Gastrocnemius medialis (tissue), 4 donors: ENCODE measurements around the gene CLDN18. TPM values are rescaled to one million over a fixed set of nuclear protein-coding genes. Genes with fewer than 3 reads are reported as not detected.

Experiments used
- ATAC-seq, 2 donors: fragments of 150-250 bp; one replicate each; pipeline ENCODE4 v1.9.1; 2016
- DNase-seq, 2 donors: peaks; one replicate each; pipeline ENCODE4 v3.0.0-alpha.2; 2019
- H3K27ac ChIP-seq, 4 donors: fragments of 200-600 bp; sonication (generic); 1 replicate in 1 of 4; 2 replicates in 3 of 4; pipeline ENCODE4 v1.5.1; 2016 to 2018; ENCODE audit warnings: mild to moderate bottlenecking in 2 of 4, moderate library complexity in 1 of 4
- H3K27me3 ChIP-seq, 3 donors: fragments of 200-600 bp; sonication (generic) in 2 of 3; 1 replicate in 1 of 3; 2 replicates in 2 of 3; pipeline versions ENCODE4 v1.5.1 to v1.6.0; 2016 to 2019; ENCODE audit warnings: mild to moderate bottlenecking in 1 of 3, moderate library complexity in 1 of 3
- H3K36me3 ChIP-seq, 2 donors: fragments of 200-600 bp; sonication (generic) in 1 of 2; one replicate each; pipeline ENCODE4 v1.5.1; 2017 to 2018
- H3K4me1 ChIP-seq, 2 donors: fragments of 200-600 bp; sonication (generic) in 1 of 2; one replicate each; pipeline ENCODE4 v1.5.1; 2016 to 2017; ENCODE audit warnings: mild to moderate bottlenecking in 2 of 2
- H3K4me3 ChIP-seq, 4 donors: fragments of 200-600 bp; sonication (generic) in 3 of 4; 1 replicate in 1 of 4; 2 replicates in 3 of 4; pipeline ENCODE4 v1.5.1; 2016 to 2019; ENCODE audit warnings: mild to moderate bottlenecking in 2 of 4
- H3K9me3 ChIP-seq, 3 donors: fragments of 200-600 bp; sonication (generic) in 2 of 3; 1 replicate in 1 of 3; 2 replicates in 2 of 3; pipeline ENCODE4 v1.5.1; 2016 to 2019
- CTCF ChIP-seq, 5 experiments: fragments of 450-650 bp in 3 of 5; fragments of 200-600 bp in 2 of 5; sonication (generic) in 2 of 5; IDR thresholded peaks in 4 of 5; conservative IDR thresholded peaks in 1 of 5; 1 replicate in 4 of 5; 2 replicates in 1 of 5; pipeline ENCODE4 v1.5.1; 2016 to 2019; ENCODE audit warnings: antibody characterized with exemption in 5 of 5, mild to moderate bottlenecking in 3 of 5, moderate library complexity in 3 of 5
- POLR2A ChIP-seq, 2 donors: fragments of 450-650 bp; IDR thresholded peaks; one replicate each; pipeline ENCODE4 v1.6.1; 2017; ENCODE audit warnings: antibody characterized with exemption in 2 of 2, mild to moderate bottlenecking in 2 of 2, moderate library complexity in 2 of 2
- in situ Hi-C, 4 donors: fragments of 200-750 bp; cut with MboI; loops; one replicate each; pipeline versions ENCODE4 v1.15.0 to v1.8.0; 2017; ENCODE audit warnings: low sequenced_read_pairs in 4 of 4
- intact Hi-C: fragments of 100-400 bp; cut with DNase I; formaldehyde crosslinking; loops from one replicate; pipeline ENCODE4 v1.15.1; 2023; ENCODE audit warnings: low total_unique reads
- total RNA-seq, 4 donors: library from RNA; depleted of rRNA; stranded (reverse); fragments of >200 nt; gene quantifications; one replicate each; pipeline versions ENCODE4 v1.1.0 to v1.2.3, GENCODE V29; 2016

CLDN18 gene
- total RNA-seq, 4 donors from 2014 or later = not detected

- TF ChIP-seq CTCF (IDR thresholded peaks at IDR 0.05 in 4 of 5, conservative IDR thresholded peaks at IDR 0.05 in 1 of 5) (no peak), POLR2A (IDR thresholded peaks at IDR 0.05) (no peak)
Observed at GRCh38 chr3:137972396-137972795, 37.6 kb upstream of the CLDN18 start.

GRCh38 chr3:137978328-137978727 is 31.6 kb upstream of the CLDN18 start:
- ATAC-seq = no peak
- in situ Hi-C loops (no loop called here), intact Hi-C loops (no loop called here)

More at GRCh38 chr3:137972396-137972795, 37.6 kb upstream of the CLDN18 start:
- no peaks in the 10 kb centered on the region for H3K27me3 ChIP-seq
- no peak overlapping the region for H3K27ac ChIP-seq
- intact Hi-C loops (no loop called here), in situ Hi-C loops (loop anchor here in 2 of 4 donors (25.0 kb wide), 1 partner anchor 860 kb away; no protein-coding TSS in a partner anchor)
- no peaks in the 10 kb centered on the region for H3K4me1 ChIP-seq
- DNase-seq = no peak
- H3K9me3 ChIP-seq = no peaks in the 10 kb centered on the region
- H3K36me3 ChIP-seq = no peaks in the 10 kb centered on the region
- H3K4me3 ChIP-seq = no peak overlapping the region
- ATAC-seq = no peak

GRCh38 chr3:137987723-137988122 is 22.2 kb upstream of the CLDN18 start:
- intact Hi-C loops (no loop called here), in situ Hi-C loops (no loop called here)
- TF ChIP-seq POLR2A (IDR thresholded peaks at IDR 0.05) (no peak), CTCF (IDR thresholded peaks at IDR 0.05 in 4 of 5, conservative IDR thresholded peaks at IDR 0.05 in 1 of 5) (no peak)

More at GRCh38 chr3:137978328-137978727, 31.6 kb upstream of the CLDN18 start:
- TF ChIP-seq POLR2A (IDR thresholded peaks at IDR 0.05) = no peak
- no peak for TF ChIP-seq CTCF (IDR thresholded peaks at IDR 0.05 in 4 of 5, conservative IDR thresholded peaks at IDR 0.05 in 1 of 5)
- DNase-seq = no peak
- Histone ChIP-seq H3K27me3 (no peaks in the 10 kb centered on the region), H3K36me3 (no peaks in the 10 kb centered on the region), H3K9me3 (no peaks in the 10 kb centered on the region), H3K4me3 (no peak overlapping the region), H3K27ac (no peak overlapping the region), H3K4me1 (no peaks in the 10 kb centered on the region)

GRCh38 chr3:137988152-137988551 is 21.8 kb upstream of the CLDN18 start:
- DNase-seq (no peak), ATAC-seq (no peak)
- in situ Hi-C loops (no loop called here), intact Hi-C loops (no loop called here)
- Histone ChIP-seq H3K36me3 (no peaks in the 10 kb centered on the region), H3K4me3 (no peak overlapping the region), H3K9me3 (no peaks in the 10 kb centered on the region), H3K27ac (no peak overlapping the region), H3K4me1 (no peaks in the 10 kb centered on the region), H3K27me3 (no peaks in the 10 kb centered on the region)
- no peak for TF ChIP-seq POLR2A (IDR thresholded peaks at IDR 0.05)
- no peak for TF ChIP-seq CTCF (IDR thresholded peaks at IDR 0.05 in 4 of 5, conservative IDR thresholded peaks at IDR 0.05 in 1 of 5)

More at GRCh38 chr3:137987723-137988122, 22.2 kb upstream of the CLDN18 start:
- no peaks in the 10 kb centered on the region for H3K4me1 ChIP-seq
- H3K27me3 ChIP-seq = no peaks in the 10 kb centered on the region
- H3K36me3 ChIP-seq = no peaks in the 10 kb centered on the region
- no peaks in the 10 kb centered on the region for H3K9me3 ChIP-seq
- DNase-seq = no peak
- H3K4me3 ChIP-seq = no peak overlapping the region
- no peak overlapping the region for H3K27ac ChIP-seq
- no peak for ATAC-seq

GRCh38 chr3:137988982-137989381 is 21.0 kb upstream of the CLDN18 start:
- Histone ChIP-seq H3K27me3 (no peaks in the 10 kb centered on the region), H3K4me1 (no peaks in the 10 kb centered on the region), H3K9me3 (no peaks in the 10 kb centered on the region), H3K4me3 (no peak overlapping the region), H3K27ac (no peak overlapping the region), H3K36me3 (no peaks in the 10 kb centered on the region)
- in situ Hi-C loops (no loop called here), intact Hi-C loops (no loop called here)
- no peak for DNase-seq
- no peak for TF ChIP-seq POLR2A (IDR thresholded peaks at IDR 0.05)
- TF ChIP-seq CTCF (IDR thresholded peaks at IDR 0.05 in 4 of 5, conservative IDR thresholded peaks at IDR 0.05 in 1 of 5) = no peak
- no peak for ATAC-seq
